GM13976 (cell line): ENCODE measurements around the gene CSF3.

Experiments used
- DNase-seq: peaks from one replicate; pipeline ENCODE4 v3.0.0; 2012; ENCODE audit warnings: low spot score
- in situ Hi-C: fragments of 300-500 bp; cut with MboI; formaldehyde crosslinking; loops from one replicate; pipeline ENCODE4 v1.12.0; 2022; ENCODE audit warnings: low sequenced_read_pairs, mixed read lengths, inconsistent platforms; ENCODE audit not compliant: unreplicated experiment
- TF ChIP-seq, protein P1 (sequence below): IDR thresholded peaks from 2 replicates; pipeline ENCODE4 v1.5.1; 2012; ENCODE audit warnings: borderline replicate concordance, mild to moderate bottlenecking; ENCODE audit not compliant: insufficient read depth; ENCODE audit errors: extremely low read depth, missing control alignments, control extremely low read depth

CSF3 gene

GRCh38 chr17:40027614-40028012 lies 12.4 kb downstream of the CSF3 start:
- TF ChIP-seq, protein P1, sequence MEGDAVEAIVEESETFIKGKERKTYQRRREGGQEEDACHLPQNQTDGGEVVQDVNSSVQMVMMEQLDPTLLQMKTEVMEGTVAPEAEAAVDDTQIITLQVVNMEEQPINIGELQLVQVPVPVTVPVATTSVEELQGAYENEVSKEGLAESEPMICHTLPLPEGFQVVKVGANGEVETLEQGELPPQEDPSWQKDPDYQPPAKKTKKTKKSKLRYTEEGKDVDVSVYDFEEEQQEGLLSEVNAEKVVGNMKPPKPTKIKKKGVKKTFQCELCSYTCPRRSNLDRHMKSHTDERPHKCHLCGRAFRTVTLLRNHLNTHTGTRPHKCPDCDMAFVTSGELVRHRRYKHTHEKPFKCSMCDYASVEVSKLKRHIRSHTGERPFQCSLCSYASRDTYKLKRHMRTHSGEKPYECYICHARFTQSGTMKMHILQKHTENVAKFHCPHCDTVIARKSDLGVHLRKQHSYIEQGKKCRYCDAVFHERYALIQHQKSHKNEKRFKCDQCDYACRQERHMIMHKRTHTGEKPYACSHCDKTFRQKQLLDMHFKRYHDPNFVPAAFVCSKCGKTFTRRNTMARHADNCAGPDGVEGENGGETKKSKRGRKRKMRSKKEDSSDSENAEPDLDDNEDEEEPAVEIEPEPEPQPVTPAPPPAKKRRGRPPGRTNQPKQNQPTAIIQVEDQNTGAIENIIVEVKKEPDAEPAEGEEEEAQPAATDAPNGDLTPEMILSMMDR = no peak
- DNase-seq = peak; percentile 37
- in situ Hi-C loops = no loop called here

- no peak for DNase-seq
- TF ChIP-seq, protein P1 = no peak
- in situ Hi-C loops = no loop called here
Measured at GRCh38 chr17:40028595-40028994, 13.4 kb downstream of the CSF3 start.

DNA sequence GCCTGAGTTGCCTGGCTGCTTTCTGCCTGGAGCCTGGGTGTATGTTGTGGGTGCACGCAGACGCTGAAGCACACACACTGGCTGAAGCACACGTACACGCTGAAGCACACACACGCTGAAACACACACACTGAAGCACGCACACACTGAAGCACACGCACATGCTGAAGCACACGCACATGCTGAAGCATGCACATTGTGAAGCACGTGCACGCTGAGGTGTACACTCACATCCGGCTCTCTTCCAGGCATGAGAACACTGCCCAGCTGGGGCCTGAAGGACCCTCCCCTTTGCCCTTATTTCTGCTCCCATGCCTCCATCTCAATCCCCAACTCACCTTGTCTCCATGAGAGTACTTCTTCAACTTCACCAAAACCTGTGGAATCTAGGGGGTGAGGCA lies 16.5 kb downstream of the CSF3 start:
- TF ChIP-seq, protein P1 = no peak
- DNase-seq = no peak
- in situ Hi-C loops = no loop called here

GRCh38 chr17:40032322-40033320 lies 17.4 kb downstream of the CSF3 start:
- in situ Hi-C loops = no loop called here
- peak; percentile 17 for DNase-seq
- TF ChIP-seq, protein P1 = no peak

DNA sequence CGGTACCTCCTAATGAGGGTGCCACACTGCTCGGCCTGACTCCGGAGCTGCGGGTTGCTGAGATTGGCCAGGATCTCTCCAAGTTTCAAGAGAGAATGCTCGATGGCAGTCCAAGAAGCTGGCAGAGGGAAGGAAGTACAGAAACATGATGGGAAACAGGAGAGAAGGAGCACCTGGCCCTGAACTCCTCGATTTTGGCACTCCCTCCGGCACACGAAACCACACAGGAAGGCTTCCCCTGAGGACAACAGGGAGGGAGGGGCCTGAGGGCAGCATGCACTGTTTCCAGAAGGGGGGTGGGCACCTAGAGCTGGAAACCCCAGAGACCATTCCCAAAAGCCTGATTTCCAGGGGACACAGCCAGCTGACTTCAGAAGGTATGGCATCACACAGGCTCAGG lies 18.1 kb downstream of the CSF3 start:
- no peak for DNase-seq
- TF ChIP-seq, protein P1 = no peak
- in situ Hi-C loops = no loop called here

DNA sequence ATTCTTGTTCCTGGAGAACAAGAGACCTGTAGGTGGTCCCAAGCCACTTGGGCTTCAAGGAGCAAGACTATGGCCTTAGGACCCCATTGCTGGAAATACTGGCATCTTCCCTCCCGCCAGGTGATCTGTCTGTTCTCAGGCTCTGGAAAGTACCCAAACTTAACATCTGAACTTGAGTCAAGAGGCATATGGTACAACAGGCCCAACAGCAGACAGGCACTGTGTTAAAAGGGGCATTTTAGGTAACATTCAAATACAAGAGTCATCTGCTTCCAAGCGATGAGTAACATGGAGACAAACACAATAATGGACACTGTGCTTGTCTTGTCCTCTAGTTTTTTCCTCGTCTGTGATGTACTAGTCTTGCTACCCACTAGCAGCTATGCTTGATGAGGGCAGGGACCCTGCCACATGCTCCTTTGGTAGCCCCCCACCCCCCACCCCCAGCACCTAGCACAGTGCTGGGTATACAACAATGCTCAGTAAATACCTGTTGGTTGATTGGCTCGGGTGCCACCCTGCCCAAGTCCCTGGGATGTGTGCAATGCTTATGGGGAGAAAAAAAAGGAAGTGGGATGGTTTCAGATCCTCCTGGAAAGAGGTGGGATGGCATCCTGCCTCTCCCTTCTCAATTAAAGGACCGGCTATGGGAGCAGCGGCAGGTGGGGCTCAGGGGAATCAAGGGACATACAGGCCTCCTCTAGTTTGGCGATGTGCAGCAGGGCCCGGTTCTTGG lies 19.4 kb downstream of the CSF3 start:
- DNase-seq = peak; percentile 22
- TF ChIP-seq, protein P1 = no peak
- in situ Hi-C loops = no loop called here
